Stimulated activated CD8-positive, alpha-beta memory T cell treated with anti-CD3 and anti-CD28 coated beads, Interleukin-12 subunit alpha, Interleukin-12 subunit beta, amount 100 ng/mL, for 24 hours (primary cell): Measurements from ENCODE around the gene ADRA2A.

Source experiments
- DNase-seq: peaks from one replicate; pipeline ENCODE4 v3.0.0-alpha.2; 2020; ENCODE audit errors: extremely low read depth

Gene ADRA2A

DNA sequence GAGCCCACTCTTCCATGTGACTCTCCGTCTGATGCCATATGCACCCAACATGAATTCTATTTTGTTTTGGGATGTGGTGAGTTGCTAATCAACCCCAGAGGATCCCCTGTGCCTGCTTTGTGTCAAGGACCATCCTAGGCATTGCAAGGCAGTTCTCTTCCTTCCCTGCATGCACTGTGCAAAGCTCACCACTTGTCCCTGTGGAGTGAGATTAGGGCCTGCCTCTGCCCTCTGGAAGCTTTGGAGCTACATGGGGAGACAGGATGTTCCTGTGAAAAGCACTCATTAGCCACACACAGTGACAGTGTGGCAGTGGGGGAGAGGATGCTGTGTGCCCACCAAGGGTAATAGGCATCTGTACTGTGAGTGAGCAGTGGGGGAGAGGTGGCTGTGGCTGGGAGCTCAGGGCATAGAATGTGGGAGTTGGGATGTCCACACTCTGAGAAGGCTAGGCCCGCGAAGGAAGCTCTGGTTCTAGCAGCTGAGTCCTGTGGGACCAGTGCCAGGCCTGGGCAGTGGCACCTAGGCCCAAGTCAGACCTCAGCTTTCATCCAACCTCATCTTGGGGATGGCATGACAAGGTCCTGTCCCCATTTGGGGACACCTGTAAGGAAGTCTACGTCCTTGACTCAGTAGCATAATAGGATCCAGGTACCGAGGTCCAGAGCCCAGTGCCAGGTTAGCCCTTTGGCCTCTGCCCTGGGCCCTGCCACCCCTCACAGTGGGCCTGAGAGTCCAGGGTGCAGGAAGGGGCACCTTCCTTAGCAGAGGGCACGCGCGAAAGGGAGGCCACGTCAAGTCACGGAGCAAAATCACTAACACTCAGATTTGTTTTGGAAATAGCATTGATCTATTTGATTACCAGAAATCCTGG is 6.6 kb downstream of the ADRA2A start:
- DNase-seq, result no peak

GRCh38 chr10:111084366-111085255 is 7.8 kb downstream of the ADRA2A start:
- no peak for DNase-seq

DNA sequence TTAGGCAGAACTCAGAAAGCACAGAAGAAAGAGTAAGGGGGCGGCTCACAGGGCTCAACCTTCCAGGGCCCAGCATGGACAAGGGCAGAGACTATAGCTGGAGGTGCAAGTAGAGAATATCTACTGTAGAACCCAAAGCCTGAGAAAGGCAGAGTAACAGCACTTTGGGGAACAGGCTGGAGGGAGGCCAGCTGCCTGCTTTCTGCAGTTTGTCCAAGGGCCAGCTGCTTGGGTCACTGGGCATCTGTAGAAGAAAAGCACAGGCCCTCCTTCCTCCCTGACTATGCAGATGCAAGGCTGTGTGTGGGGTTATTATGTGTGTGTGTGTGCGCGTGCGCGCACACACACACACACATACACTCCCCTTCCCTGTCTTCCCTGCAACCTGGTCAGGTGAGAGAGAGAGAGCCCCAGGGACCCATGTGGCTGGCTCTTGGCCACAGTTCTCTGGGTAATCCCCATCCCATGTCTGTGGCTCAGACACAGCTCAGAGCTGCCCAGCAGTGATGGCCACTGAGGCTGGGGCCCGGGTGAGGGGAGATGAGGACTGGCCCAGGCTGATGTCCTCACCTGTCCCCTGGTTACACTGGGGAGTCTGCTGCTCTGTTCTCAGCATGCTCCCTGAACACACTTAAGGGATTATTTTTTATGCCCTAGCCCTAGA is 9.0 kb downstream of the ADRA2A start:
- DNase-seq, result no peak

- no peak for DNase-seq
Observed at GRCh38 chr10:111086574-111086973, 9.7 kb downstream of the ADRA2A start.

- no peak for DNase-seq
Observed at GRCh38 chr10:111087331-111087756, 10.5 kb downstream of the ADRA2A start.

DNA sequence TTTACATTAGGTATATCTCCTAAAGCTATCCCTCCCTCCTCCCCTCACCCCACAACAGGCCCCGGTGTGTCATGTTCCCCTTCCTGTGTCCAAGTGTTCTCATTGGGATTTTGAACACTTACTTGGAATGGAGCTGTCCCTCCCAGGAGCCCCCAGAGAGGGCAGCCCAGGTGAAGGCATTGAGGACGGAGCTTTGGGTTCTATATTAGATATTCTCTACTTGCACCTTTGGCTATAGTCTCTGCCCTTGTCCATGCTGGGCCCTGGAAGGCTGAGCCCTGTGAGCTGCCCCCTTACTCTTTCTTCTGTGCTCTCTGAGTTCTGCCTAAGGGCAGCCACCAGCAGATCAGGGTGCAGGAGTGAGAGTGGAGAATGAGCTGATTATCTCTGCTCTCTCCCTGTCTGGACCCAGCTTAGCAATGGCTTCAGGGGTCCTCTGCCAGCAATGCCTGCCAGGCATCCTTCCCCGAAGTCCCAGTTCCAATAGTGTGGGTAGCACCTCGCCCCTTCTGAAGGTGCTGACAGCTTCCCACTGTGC is 11.2 kb downstream of the ADRA2A start:
- no peak for DNase-seq

DNA sequence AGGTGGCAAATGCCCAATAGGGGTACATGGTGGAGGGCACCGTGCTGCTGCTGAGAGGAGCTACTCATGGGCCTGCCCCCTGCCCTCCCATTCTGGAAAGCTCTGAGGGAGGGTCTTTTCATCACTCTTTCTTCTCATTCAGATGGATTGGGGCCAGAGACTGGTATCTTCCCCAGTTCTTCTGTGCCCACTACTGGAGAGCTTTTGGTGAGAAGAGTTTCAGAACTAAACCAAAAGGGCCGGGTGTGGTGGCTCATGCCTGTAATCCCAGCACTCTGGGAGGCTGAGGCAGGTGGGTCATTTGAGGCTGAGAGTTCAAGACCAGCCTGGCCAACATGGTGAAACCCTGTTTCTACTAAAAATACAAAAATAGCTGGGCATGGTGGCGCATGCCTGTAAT is 12.5 kb downstream of the ADRA2A start:
- no peak for DNase-seq

GRCh38 chr10:111091833-111092232 is 15.0 kb downstream of the ADRA2A start:
- DNase-seq, result no peak

GRCh38 chr10:111093741-111094380 is 17.0 kb downstream of the ADRA2A start:
- no peak for DNase-seq

DNA sequence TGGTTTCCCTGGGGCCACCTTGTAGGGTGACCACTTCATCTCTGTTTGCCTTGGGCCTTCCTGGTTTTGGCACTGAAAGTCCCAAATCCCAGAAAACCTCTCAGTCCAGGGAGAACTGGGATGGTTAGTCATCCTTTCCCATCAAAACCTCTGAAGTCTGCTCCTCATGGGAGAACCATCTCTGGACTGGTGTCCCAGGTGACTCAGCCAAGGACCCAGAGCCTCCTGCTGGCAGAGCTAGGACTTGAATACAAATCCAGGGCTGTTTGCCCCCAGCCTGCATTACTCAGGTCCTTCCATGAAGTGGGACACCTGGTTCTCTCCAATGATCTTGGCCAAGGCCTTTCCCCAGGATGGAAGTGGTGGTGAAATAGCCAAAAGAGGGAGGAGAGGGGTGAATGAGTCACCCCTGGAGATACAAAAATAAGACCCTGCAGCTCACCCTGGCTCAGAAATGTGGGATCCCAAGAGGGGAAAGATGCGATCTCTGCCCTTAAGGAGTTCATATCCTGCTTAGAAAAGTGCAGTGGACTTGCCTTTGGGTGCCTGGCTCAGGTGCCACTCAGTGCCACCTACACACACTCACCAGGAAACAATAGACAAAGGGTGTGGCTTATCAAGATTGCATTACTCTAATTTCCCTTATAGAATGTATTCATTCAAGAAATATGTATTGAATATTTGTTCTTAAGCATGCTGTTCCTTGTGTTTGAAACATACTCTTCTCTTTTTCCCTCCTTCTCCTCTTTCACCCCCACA is 22.0 kb downstream of the ADRA2A start:
- no peak for DNase-seq

DNA sequence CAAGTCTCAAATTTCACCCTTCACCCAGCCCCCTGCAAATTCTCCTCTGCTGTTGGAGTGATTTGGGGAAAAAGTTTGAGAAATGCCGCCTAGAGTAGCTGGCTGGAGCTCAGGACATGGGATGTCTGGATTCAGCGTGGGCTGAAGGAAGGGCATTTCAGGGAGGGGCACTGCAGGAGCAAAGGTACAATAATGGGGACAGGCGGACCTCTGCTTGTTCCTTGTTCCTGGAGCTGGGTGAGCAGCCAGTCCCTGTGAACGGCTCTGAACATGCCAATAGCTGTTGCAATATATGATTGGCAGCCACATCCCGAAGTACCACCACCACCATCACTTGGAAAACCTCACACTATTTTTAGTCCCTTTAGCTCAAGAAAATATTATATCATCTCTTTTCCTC is 23.4 kb downstream of the ADRA2A start:
- DNase-seq, result no peak

- DNase-seq, result no peak
Observed at GRCh38 chr10:111101796-111102195, 25.0 kb downstream of the ADRA2A start.

GRCh38 chr10:111102359-111102837 is 25.6 kb downstream of the ADRA2A start:
- DNase-seq, result no peak

- no peak for DNase-seq
Observed at GRCh38 chr10:111103196-111103840, 26.5 kb downstream of the ADRA2A start.

DNA sequence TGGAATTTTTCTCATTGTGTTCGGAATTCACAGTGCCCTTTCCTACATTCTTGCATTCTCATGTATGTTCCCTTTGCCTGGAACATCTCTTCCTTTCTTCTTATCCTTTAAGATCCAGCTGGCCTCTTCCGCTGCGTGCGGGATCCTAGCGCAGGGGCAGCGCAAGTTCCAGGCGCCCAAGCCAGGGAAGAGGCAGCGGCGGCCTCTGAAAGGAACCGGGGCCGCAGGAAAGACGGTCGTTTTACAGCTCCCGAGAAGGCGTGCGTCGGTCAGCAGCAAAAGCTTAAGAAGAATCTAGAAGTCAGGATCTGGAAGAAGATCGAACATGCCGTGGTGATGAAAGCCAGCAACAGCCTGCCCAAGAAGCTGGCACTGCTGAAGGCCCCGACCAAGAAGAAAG is 28.0 kb downstream of the ADRA2A start:
- no peak for DNase-seq

GRCh38 chr10:111106081-111106480 is 29.3 kb downstream of the ADRA2A start:
- no peak for DNase-seq

DNA sequence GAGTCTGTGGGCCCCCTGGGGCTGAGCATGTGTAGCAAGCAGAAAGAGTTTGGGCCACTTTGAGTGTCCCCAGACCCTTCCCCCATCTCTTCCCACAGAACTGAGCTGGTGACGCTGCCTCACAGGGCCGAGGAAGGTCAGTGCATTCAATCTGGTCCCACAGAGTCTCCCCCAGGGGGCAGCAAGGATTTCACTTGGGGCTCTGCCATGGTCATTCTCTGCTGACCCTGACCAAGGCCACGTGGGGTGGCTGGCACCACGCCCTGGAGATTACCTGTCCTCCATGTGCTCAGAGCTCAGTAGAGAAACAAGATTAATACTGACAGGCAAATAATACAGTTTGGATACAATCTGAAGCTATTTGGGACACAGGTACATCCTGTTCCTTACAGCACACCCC is 30.2 kb downstream of the ADRA2A start:
- DNase-seq, result no peak

GRCh38 chr10:111107846-111108245 is 31.0 kb downstream of the ADRA2A start:
- no peak for DNase-seq

DNA sequence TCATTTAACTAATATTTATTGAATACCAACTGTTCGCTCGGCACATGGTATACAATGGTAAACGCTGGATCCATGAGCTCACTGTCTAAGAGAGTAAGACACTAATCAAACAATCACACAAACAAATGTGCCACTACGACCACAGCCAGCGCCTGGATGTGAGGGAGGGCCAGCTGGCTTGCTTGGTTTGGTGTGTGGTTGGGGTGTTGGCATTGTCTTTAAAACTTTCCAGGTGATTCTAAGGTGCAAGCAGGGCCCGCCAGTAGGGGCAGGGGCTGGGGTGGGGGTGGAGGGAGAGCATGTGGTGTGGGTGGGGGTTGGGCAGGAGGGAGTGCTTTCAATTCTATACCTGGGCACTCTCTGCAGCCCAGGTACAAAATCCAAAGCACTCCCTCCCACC is 31.6 kb downstream of the ADRA2A start:
- no peak for DNase-seq
